Lower leg skin (tissue), 4 donors: ENCODE measurements around the gene IGFBP7. TPM values are rescaled to one million over a fixed set of nuclear protein-coding genes. Genes with fewer than 3 reads are reported as not detected.

Source experiments
- DNase-seq, 2 donors: peaks; one replicate each; pipeline ENCODE4 v3.0.0-alpha.2; 2019; ENCODE audit warnings: low spot score in 2 of 2
- H3K4me3 ChIP-seq: fragments of 200-600 bp; sonication (generic); 2 replicates; pipeline ENCODE4 v1.5.1; 2017; ENCODE audit warnings: mild to moderate bottlenecking, low read depth; ENCODE audit not compliant: poor library complexity, severe bottlenecking
- POLR2A ChIP-seq, 2 donors: fragments of 450-650 bp; IDR thresholded peaks; one replicate each; pipeline ENCODE4 v1.6.1; 2016 to 2017; ENCODE audit warnings: antibody characterized with exemption in 2 of 2, mild to moderate bottlenecking in 1 of 2, moderate library complexity in 1 of 2
- WGBS, 2 donors: methylation state at CpG; one replicate each; pipeline ENCODE4 v1.1.5; 2018; 5-methylcytosine and 5-hydroxymethylcytosine counted together
- intact Hi-C: fragments of 100-400 bp; cut with DNase I; formaldehyde crosslinking; loops from one replicate; pipeline ENCODE4 v1.15.0; 2023; ENCODE audit warnings: low total_unique reads
- total RNA-seq, 4 donors: library from RNA; depleted of rRNA; stranded (reverse); fragments of >200 nt; gene quantifications; one replicate each; pipeline ENCODE4 v1.1.0, GENCODE V29; 2016
- TF ChIP-seq, protein P1 (sequence below), 3 donors: fragments of 450-650 bp; IDR thresholded peaks; one replicate each; pipeline ENCODE4 v1.5.1; 2016; ENCODE audit warnings: antibody characterized with exemption in 3 of 3, mild to moderate bottlenecking in 3 of 3, moderate library complexity in 2 of 3

IGFBP7 gene
- total RNA-seq, 4 donors from 2014 or later: 122 to 324 (median 168) TPM

DNA sequence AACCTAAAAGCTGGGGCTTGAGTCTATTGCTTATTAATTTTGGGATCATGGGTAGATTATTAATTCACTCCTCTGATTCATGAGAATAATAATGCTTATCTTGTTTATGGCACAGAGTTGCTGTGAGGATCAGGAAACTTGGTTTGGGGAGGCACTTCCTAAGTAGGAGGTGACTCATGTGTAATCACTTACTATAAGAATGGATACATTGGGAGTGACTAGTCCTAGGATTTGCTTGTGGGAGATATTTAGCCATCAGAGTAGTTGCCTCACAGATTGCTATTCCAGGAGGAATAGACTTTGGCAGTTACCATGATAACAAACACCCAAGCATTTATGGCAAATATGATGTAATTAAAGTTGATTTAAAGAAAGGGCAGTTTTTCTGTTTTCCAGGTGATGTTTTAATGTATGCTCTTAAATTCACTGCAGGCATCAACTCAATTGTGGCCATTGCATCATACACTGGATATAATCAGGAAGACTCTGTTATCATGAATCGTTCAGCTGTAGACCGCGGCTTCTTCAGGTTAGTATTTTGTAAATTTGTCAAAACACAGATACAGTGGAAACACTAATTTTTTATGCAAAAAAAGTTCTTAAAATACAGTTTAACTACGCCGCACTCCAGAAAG is 89.6 kb downstream of the IGFBP7 start:
- WGBS, 2 donors: 92% methylated on average over 5 of the region's 5 CpGs
- intact Hi-C loops: no loop called here
- H3K4me3 ChIP-seq: no peak overlapping the region
- TF ChIP-seq POLR2A (IDR thresholded peaks at IDR 0.05): no peak
- TF ChIP-seq, protein P1, sequence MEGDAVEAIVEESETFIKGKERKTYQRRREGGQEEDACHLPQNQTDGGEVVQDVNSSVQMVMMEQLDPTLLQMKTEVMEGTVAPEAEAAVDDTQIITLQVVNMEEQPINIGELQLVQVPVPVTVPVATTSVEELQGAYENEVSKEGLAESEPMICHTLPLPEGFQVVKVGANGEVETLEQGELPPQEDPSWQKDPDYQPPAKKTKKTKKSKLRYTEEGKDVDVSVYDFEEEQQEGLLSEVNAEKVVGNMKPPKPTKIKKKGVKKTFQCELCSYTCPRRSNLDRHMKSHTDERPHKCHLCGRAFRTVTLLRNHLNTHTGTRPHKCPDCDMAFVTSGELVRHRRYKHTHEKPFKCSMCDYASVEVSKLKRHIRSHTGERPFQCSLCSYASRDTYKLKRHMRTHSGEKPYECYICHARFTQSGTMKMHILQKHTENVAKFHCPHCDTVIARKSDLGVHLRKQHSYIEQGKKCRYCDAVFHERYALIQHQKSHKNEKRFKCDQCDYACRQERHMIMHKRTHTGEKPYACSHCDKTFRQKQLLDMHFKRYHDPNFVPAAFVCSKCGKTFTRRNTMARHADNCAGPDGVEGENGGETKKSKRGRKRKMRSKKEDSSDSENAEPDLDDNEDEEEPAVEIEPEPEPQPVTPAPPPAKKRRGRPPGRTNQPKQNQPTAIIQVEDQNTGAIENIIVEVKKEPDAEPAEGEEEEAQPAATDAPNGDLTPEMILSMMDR (IDR thresholded peaks at IDR 0.05): no peak
- DNase-seq: no peak

DNA sequence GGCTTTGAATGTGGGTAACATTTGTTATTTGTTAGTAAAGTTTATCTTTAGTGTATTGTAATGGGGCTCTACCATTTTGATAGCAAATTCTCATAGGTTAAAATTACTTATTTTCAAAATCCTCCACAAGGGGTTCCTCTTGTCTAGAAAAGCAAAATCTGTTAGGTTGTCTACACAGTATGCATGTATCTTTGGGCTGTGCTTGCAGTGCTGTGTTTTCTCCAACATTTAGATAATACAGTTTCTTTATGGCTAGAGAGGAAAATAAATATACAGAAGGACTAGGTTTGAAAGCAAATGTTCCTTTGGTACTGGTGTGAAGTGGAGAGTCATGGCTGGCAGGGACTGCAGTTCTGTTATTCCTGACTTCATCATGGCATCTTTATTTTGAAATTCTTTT is 91.2 kb downstream of the IGFBP7 start:
- H3K4me3 ChIP-seq: no peak overlapping the region
- no peak for DNase-seq
- intact Hi-C loops: no loop called here
- no peak for TF ChIP-seq POLR2A (IDR thresholded peaks at IDR 0.05)
- TF ChIP-seq, protein P1 (IDR thresholded peaks at IDR 0.05): no peak

DNA sequence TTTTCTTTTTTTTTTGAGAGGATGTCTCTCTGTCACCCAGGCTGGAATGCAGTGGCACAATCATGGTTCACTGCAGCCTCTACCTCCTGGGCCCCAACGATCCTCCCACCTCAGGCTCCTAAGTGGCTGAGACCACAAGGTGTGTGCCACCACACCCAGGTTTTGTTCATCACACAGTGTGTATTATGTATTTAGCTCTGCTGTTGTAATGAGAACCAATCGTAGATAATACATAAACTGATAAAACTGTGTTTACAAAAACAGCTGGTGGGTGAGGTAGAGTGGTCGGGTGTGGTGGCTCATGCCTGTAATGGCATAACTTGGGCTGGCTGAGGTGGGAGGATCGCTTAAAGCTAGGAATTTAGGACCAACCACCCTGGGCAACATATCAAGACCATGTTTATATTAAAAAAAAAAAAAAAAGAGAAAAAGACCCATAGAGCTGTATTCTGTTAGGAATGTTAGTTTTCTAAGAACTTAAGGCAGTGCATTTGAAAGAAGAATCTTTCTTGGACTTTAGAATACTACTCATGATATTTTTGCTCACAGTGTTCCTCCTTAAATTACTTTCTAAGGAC is 96.6 kb downstream of the IGFBP7 start:
- H3K4me3 ChIP-seq: no peak overlapping the region
- DNase-seq: no peak
- intact Hi-C loops: no loop called here
- no peak for TF ChIP-seq POLR2A (IDR thresholded peaks at IDR 0.05)
- TF ChIP-seq, protein P1 (IDR thresholded peaks at IDR 0.05): no peak
- WGBS, 2 donors: 78 to 81% methylated on average over 4 of the region's 4 CpGs

DNA sequence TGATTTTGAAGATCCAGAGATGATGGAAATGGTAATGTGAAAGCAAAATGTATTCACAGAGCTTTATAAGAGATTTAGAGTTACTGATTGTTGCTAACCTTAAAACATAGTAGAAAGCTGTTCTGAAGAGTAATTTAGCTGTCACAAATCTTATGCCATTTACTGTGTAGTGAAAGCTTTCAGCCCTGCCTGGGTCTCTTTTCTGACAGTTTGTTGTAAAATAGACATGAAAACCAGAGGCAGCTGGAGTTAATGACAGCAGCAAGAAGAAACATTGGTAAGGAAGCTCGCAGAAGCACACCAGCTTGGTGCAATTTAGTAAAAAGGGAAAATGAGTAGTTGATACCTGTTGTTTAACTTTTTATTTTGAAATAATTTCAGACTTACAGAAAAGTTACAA is 110.4 kb downstream of the IGFBP7 start:
- intact Hi-C loops: no loop called here
- 88 to 95% methylated on average over 1 of the region's 1 CpG for WGBS, 2 donors
- H3K4me3 ChIP-seq: no peak overlapping the region
- no peak for DNase-seq
- TF ChIP-seq, protein P1 (IDR thresholded peaks at IDR 0.05): no peak
- TF ChIP-seq POLR2A (IDR thresholded peaks at IDR 0.05): no peak

DNA sequence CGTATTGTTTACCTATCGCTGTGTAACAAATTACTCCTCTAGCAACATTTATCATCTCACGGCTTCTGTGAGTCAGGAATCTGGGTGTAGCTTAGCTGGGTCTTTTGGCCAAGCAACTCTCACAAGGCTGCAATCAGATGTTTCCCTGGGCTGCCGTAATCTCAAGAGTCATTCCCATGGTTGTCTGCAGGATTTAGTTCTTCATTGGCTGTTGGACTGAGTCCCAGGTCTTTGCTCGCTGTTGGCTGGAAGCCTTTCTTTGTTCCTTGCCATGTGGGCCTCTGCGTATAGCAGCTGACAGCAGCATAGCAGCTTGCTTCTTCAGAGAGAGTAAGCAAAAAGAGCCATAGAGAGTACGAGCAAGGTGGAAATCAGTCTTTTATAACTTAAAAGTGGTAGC is 114.7 kb downstream of the IGFBP7 start:
- 39 to 46% methylated on average over 7 of the region's 7 CpGs for WGBS, 2 donors
- TF ChIP-seq, protein P1 (IDR thresholded peaks at IDR 0.05): no peak
- TF ChIP-seq POLR2A (IDR thresholded peaks at IDR 0.05): no peak
- DNase-seq: peak in 1 of 2 donors; percentile 43

More for the DNA sequence above, 114.7 kb downstream of the IGFBP7 start:
- H3K4me3 ChIP-seq: no peak overlapping the region
- intact Hi-C loops: no loop called here
